Transverse colon (tissue), 4 donors: ENCODE measurements around the gene RUFY3.

Experiments used
- EP300 ChIP-seq: sonication (generic); formaldehyde crosslinking; IDR thresholded peaks from one replicate; pipeline ENCODE4 v1.6.1; 2017; ENCODE audit warnings: antibody characterized with exemption, low read depth
- POLR2A ChIP-seq: fragments of 450-650 bp; IDR thresholded peaks from one replicate; pipeline ENCODE4 v1.6.1; 2016; ENCODE audit warnings: antibody characterized with exemption, mild to moderate bottlenecking, moderate library complexity
- POLR2AphosphoS5 ChIP-seq, 3 donors: sonication (generic); formaldehyde crosslinking; IDR thresholded peaks; one replicate each; pipeline ENCODE4 v1.6.1; 2016; ENCODE audit warnings: antibody characterized with exemption in 3 of 3
- TF ChIP-seq, protein P1 (sequence below), 5 experiments: fragments of 200-600 bp in 3 of 5; fragments of 450-650 bp in 2 of 5; sonication (generic) in 3 of 5; IDR thresholded peaks; 1 replicate in 2 of 5; 2 replicates in 3 of 5; pipeline ENCODE4 v1.5.1; 2016 to 2017; ENCODE audit warnings: antibody characterized with exemption in 5 of 5, inconsistent platforms in 3 of 5, mild to moderate bottlenecking in 2 of 5, moderate library complexity in 1 of 5

DNA sequence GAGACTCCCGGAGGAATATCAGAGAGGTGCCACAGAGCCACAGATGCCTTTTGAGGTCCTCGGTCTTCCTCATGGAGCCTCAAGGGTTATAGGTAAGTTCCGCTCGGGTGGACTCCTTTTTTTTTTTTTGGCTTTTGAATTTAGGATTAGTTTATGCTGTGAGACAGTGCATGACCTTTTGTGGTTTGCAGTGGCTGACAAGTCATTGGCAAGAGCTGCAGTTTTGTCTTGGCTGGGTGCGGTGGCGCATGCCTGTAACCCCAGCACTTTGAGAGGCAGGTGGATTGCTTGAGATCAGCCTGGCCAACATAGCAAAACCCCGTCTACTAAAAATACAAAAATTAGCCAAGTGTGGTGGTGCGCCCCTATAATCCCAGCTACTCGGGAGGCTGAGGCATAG, 122.4 kb downstream of the RUFY3 start:
- TF ChIP-seq POLR2A (no peak), EP300 (no peak), POLR2AphosphoS5 (IDR thresholded peaks at IDR 0.05) (no peak)
- TF ChIP-seq, protein P1, sequence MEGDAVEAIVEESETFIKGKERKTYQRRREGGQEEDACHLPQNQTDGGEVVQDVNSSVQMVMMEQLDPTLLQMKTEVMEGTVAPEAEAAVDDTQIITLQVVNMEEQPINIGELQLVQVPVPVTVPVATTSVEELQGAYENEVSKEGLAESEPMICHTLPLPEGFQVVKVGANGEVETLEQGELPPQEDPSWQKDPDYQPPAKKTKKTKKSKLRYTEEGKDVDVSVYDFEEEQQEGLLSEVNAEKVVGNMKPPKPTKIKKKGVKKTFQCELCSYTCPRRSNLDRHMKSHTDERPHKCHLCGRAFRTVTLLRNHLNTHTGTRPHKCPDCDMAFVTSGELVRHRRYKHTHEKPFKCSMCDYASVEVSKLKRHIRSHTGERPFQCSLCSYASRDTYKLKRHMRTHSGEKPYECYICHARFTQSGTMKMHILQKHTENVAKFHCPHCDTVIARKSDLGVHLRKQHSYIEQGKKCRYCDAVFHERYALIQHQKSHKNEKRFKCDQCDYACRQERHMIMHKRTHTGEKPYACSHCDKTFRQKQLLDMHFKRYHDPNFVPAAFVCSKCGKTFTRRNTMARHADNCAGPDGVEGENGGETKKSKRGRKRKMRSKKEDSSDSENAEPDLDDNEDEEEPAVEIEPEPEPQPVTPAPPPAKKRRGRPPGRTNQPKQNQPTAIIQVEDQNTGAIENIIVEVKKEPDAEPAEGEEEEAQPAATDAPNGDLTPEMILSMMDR (IDR thresholded peaks at IDR 0.05) = no peak
